HG03575 (cell line): ENCODE results near the gene TSPEAR.
"Not testable (repeated sequence)": the region's sequence is repeated elsewhere in the genome, so short reads cannot be mapped to it uniquely, and the experiment has no call there.

Source experiments
- ATAC-seq: cut with Tn5 transposase; IDR thresholded peaks from one replicate; pipeline ENCODE4 v1.9.1; 2021; ENCODE audit not compliant: unreplicated experiment, insufficient number of reproducible peaks, low FRiP score; ENCODE audit errors: extremely low read depth

TSPEAR gene

GRCh38 chr21:44706706-44707581 lies 4.4 kb downstream of the TSPEAR start:
- ATAC-seq, result no peak

DNA sequence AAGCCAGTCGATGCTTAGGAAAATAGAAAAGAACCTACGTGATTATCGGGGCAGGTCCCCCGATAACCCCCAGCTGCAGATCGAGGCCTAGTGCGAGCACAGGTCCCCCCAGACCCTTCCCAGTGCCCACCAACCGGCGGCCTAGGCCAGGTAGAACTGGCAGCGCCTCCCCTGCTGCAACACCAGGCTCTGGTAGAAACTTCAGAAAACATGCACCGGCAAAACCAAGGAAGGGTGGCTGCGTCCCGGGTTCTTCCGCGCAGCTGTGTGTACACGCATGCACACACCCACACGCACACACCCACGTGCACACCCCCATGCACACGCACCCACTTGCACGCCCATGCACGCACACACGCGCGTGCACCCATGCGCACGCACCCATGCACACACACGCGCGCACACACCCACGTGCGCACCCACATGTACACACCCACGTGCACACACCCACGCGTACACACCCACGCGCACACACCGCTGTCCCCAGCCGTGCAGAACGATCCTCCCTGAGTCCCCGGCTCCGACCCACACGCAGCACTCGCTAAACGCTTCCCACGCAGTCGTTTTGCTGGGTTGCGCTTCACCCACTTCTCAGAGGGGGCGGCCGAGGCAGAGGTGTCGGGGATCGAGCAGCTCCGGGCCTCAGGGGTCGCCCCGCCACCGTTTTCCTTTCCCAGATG lies 5.2 kb downstream of the TSPEAR start:
- ATAC-seq, result no peak

DNA sequence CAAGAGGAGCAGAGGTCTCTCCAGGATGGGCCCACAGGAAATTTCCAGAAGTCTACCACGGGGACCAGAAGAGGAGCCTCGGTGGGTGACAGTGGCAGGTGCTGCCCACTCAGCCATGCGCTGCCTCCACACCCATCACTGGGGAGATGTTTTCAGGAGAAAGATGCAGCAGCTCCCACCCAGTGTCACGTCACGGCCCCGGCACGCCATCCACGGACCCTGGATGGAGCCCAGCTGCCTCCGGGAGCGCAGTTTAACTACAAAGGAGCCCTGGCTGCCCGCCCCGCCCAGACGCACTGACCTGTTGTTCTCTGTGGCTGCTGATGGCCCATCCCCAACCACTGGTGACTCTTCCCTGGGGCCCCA lies 6.8 kb downstream of the TSPEAR start:
- no peak for ATAC-seq

GRCh38 chr21:44703731-44704635 lies 7.4 kb downstream of the TSPEAR start:
- no peak for ATAC-seq

DNA sequence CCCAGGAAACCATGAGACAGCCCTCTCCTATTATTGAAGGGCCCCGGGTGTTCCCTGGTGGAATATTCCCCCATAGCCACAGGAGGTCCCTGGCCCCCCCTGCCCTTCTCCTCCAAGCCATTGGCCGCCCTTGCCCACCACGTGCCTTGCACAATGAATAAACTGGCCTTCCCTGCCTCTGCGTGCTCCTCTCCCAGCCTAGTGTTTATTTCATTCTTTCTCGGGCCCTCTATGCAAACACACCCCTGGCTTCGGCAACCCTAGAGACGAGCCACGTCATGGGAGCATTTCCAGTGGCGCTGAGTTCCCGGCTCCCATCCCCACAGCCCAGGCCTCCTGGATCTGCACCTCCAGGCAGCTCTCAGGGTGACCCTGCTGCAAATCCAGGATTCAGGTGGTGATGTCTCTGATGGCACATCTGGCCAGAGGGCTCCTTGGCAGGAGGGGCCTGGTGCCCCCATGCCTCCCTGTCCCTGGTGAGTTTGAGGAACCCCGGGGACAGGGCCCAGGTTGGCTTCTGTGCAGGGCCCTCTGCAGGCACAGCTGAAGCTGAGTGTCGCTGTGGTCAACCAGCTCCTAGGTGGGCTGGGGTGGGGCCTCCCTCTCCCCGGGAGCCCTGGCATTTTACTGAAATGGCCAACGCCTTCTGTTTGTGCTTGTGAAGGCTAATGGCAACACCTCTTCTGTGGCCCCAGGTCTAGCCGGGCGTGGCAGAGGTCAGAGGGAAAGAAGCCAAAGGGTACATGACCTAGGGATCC lies 8.2 kb downstream of the TSPEAR start:
- ATAC-seq, result no peak

DNA sequence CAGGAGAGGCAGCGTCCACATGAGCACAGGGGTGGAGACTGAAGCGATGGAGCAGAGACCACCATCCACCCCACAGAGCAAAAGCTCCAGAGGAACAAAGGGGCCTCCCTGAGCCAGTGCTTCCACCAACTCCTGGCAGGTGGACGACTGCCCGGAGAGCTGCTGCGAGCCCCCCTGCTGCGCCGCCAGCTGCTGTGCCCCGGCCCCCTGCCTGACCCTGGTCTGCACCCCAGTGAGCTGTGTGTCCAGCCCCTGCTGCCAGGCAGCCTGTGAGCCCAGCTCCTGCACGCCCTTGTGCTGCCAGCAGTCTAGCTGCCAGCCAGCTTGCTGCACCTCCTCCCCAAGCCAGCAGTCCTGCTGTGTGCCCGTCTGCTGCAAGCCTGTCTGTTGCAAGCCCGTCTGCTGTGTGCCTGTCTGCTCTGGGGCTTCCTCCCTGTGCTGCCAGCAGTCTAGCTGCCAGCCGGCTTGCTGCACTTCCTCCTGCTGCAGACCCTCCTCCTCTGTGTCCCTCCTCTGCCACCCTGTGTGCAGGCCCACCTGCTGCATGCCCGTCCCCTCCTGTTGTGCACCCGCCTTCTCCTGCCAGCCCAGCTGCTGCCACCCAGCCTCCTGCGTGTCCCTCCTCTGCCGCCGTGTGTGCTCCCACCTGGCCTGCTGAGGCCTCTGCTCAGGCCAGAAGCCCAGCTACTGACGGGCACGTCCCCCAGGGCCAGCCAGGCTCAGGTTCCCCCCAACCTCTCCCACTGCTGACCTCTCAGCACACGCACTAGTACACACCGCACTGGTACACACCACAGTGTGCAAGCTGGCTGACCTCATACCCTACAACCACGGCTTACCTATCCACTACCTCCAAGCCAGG lies 9.0 kb downstream of the TSPEAR start:
- no peak for ATAC-seq

- no peak for ATAC-seq
These were observed 9.8 kb downstream of the TSPEAR start for GRCh38 chr21:44701541-44701940.

DNA sequence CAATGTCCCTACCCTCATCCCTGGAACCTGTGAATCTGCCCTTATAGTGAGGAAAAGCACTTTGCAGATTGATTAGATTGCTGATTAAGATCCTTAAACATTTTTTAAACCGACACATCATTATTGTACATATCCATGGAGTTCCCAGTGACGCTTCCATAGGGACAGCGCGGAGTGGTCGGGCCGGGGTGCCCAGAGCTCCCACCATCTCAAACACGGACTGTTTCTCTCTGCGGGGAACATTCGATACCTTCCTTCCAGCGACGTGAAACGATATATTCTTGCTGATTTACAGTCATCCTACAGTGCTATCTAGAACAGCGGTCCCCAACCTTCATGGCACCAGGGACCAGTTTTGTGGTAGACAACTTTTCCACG lies 10.4 kb downstream of the TSPEAR start:
- no peak for ATAC-seq

DNA sequence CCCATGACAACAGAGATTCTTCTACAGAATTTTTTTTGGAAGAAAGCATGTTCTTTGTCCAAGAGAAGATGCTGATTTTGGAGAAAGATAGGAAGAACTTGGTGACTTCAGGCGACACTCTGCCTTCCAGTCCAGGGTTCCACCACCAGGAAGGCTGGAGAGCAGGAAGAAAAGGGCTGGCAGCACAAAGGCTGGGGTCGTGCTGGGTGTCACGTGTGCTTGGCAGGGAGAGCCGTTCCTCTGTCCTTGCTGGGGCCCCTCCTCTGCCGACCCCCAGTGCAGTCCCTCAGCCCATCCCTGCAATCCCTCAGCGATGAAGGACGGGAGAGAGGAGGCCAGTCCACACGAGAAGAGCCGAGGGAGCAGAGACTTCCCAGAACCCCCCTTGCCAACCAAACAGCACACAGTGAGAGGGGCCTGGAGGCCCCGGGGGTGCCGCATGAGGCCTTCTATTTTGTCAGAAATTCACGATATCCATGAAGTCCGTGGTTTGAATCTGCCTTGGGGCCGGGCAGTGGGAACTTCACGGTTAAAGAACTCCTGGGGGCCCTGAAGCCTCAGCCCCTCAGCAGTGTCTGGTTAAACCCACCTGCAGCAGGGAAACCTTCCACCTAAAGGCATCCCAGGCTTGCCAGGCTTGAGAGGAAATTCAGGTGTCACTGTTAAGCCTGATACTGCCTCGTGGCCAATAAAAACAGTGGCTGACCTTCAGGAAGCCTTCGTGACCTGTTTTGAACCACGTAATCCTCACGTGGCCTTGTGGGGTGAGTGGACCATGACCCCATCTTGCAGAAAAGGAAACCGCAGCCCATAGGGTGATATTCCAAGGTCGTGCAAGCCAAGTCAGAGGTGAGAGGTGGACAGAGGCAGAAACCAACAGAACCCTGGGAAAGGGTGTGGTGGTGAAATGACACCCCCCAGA lies 11.0 kb downstream of the TSPEAR start:
- no peak for ATAC-seq

GRCh38 chr21:44699502-44700001 lies 11.8 kb downstream of the TSPEAR start:
- no peak for ATAC-seq

- no peak for ATAC-seq
These were observed 13.3 kb downstream of the TSPEAR start for GRCh38 chr21:44697811-44698734.

- ATAC-seq, result not testable (repeated sequence)
These were observed 14.1 kb downstream of the TSPEAR start, which contains the start of gene KRTAP10-12 for GRCh38 chr21:44697172-44697810. KRTAP10-12 (plus strand) TSS chr21:44697172; CDS start chr21:44697202, 30 bp downstream.

DNA sequence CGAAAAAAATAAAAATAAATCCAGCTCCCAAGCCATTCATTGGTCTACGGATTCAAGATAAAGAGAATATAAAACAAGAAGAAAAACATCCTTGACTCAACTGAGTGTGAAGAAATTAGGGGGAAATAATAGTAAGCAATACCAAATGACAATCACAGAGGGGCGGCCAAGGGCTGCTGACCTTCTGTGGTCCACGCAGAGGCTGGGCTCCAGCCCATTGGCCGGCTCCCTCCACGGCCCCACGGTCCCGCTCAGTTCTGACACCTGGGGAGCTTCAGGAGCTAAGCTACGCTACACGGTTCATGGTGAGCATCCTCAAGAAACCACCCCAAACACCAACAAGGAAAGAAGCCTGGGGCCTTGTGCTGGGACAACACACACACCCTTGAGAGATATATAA lies 14.8 kb downstream of the TSPEAR start:
- ATAC-seq, result no peak

DNA sequence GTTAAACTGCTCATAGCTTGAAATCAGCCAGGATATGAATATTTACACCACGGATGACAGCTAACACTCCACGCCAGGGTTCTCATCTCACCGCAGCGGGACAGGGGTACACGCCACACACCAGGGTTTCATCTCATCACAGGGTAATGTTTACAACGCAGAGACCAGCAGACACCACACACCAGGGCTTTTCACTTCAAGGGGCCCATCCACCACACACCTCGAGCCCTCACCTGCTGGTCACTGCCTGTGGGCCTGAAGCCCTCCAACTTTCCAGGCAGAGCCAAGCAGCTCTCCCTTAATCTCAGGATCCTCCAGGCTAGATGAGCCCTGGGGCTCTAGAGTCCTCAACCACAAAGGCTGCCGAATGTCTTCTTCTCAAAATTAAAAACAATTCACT lies 15.7 kb downstream of the TSPEAR start:
- ATAC-seq, result no peak

- ATAC-seq, result no peak
These were observed 16.2 kb downstream of the TSPEAR start for GRCh38 chr21:44695184-44695583.
